Esophagus muscularis mucosa (tissue), 4 donors: Measurements from ENCODE around the gene CARHSP1.

Experiments used
- CTCF ChIP-seq, 3 experiments: fragments of 200-600 bp in 2 of 3; fragments of 450-650 bp in 1 of 3; sonication (generic) in 2 of 3; IDR thresholded peaks; one replicate each; pipeline ENCODE4 v1.5.1; 2017 to 2019; ENCODE audit warnings: antibody characterized with exemption in 3 of 3, mild to moderate bottlenecking in 2 of 3, moderate library complexity in 1 of 3
- EP300 ChIP-seq: sonication (generic); formaldehyde crosslinking; IDR thresholded peaks from one replicate; pipeline ENCODE4 v1.6.1; 2017; ENCODE audit warnings: antibody characterized with exemption
- POLR2A ChIP-seq: fragments of 450-650 bp; IDR thresholded peaks from one replicate; pipeline ENCODE4 v1.6.1; 2017; ENCODE audit warnings: antibody characterized with exemption, moderate library complexity, mild to moderate bottlenecking, low read depth
- POLR2AphosphoS5 ChIP-seq, 2 donors: sonication (generic); formaldehyde crosslinking; IDR thresholded peaks; one replicate each; pipeline ENCODE4 v1.6.1; 2017; ENCODE audit warnings: antibody characterized with exemption in 2 of 2

- TF ChIP-seq CTCF (IDR thresholded peaks at IDR 0.05) (no peak), POLR2A (no peak), POLR2AphosphoS5 (IDR thresholded peaks at IDR 0.05) (no peak), EP300 (no peak)
Observed at GRCh38 chr16:8910811-8911210, 42.0 kb upstream of the CARHSP1 start.
